ENCODE results near the gene SDHAF4. TPM values are rescaled to one million over a fixed set of nuclear protein-coding genes. Genes with fewer than 3 reads are reported as not detected.
"Not testable (repeated sequence)": the region's sequence is repeated elsewhere in the genome, so short reads cannot be mapped to it uniquely, and the experiment has no call there.

The SDHAF4 gene
- total RNA-seq, result 7.8 and 8.4 TPM in 2 replicates

DNA sequence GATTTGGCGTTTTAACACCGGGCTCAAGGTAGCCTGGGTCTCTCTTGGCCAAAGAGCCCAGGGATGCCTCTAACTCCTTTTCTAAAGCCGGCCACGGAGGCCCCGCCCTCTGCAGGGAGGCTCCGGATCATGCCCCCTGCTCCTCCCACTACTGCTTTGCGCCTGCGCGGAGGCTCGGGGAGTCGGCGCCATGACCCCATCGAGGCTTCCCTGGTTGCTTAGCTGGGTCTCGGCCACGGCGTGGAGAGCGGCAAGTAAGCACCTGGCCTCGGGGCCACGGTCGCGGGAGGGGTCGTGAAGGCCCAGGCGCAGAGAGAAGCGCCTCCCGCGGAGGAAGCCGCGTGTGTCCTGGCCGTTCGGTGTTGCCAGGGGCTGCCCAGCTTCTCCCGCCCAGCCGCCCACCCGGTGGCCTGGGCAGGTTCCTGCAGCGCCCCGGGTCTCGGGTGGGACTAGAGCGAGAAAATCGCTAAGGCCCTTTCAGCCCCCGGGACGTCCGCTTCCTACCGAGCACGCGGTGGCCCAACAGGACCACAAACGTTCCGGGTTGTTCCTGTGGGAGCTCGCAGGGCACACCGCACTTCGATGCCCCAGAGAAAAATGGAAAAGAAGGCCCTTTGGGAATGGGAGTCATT, at the start of gene SDHAF4:
Gene SDHAF4 (plus strand): TSS at position 180 of the 632 bp plus-strand sequence. CDS start 11 bp downstream, at position 191.
- intact Hi-C loops (cut with micrococcal nuclease), result loop anchor here (1.0 to 5.0 kb wide), 5 partner anchors 32 to 154 kb away; partner anchors contain the start of genes FAM135A and SMAP1

DNA sequence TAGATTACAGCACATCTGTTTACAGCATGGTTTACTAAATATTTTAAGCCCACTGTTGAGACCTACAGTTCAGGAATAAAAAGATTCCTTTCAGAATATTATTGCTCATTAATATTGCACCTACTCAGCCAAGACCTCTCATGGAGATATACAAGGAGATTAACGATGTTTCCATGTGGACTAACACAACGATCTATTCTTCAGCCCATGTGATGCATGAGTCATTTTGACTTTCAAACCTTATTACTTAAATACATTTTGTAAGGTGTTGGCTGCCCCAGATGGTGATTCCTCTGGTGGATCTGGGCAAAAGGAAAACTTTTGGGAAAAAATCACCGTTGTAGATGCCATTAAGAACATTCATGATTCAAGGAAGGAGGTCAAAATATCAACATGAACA, 48.0 kb upstream of the SDHAF4 start:
- intact Hi-C loops (cut with micrococcal nuclease), result no loop called here

GRCh38 chr6:70520575-70520974, 46.2 kb upstream of the SDHAF4 start:
- intact Hi-C loops (cut with micrococcal nuclease), result loop anchor here (1.0 to 5.0 kb wide), 4 partner anchors 166 to 492 kb away; partner anchors contain the start of gene B3GAT2

DNA sequence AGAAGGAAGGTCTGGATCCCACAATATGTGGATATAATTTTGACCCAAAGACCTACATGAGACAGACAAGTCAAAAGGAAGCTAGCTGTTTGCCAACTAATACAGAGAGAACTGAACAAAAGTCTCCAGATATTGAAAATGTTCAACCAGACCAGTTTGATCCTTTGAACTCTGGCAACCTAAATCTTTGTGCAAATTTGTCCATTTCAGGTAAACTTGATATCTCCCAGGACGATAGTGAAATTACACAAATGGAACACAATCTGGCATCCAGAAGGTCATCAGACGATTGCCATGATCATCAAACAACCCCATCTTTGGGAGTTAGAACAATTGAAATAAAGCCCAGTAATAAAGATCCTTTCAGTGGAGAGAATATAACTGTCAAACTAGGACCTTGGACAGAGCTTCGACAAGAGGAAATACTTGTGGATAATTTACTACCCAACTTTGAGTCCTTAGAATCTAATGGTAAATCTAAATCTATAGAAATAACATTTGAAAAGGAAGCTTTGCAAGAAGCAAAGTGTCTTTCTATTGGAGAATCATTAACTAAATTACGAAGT, 41.9 kb upstream of the SDHAF4 start:
- intact Hi-C loops (cut with micrococcal nuclease), result loop anchor here (5.0 kb wide), 1 partner anchor 487 kb away; no protein-coding TSS in a partner anchor

GRCh38 chr6:70527071-70527737, 39.5 kb upstream of the SDHAF4 start:
- intact Hi-C loops (cut with micrococcal nuclease), result no loop called here

DNA sequence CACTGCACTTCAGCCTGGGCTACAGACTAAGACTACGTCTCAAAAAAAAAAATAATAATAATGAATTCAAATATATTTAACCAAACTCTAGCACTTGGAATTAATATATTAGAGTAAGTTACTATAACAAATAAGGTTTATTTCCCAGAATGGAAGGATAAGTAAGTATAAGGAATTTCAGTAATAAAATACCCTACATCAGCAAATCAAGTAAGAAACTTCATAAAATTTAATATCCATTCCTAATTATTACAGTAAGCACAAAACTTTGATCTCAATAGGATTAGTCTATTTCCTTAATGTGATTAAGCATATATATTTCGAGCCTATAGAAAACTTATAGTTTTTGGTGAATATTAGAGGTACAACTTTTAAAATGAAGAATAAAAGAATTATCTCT, 36.7 kb upstream of the SDHAF4 start:
- intact Hi-C loops (cut with micrococcal nuclease), result no loop called here

DNA sequence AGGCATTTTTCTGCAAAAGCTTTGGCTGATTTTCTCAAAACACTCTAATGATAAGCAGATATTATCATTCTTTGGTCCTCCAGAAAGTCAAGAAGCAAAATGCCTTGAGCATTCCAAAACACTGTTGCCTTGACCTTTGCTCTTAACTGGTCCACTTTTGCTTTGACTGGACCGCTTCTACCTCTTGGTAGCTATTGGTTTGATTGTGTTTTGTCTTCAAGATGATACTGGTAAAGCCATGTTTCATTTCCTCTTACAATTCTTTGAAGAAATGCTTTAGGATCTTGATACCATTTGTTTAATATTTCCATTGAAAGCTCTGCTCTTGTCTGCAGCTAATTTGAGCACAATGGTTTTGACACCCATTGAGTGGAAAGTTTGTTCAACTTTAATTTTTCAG, 35.6 kb upstream of the SDHAF4 start:
- intact Hi-C loops (cut with micrococcal nuclease), result no loop called here

- intact Hi-C loops (cut with micrococcal nuclease), result no loop called here
Observed at GRCh38 chr6:70537266-70537665, 29.5 kb upstream of the SDHAF4 start.

GRCh38 chr6:70538376-70538775, 28.4 kb upstream of the SDHAF4 start:
- intact Hi-C loops (cut with micrococcal nuclease), result no loop called here

DNA sequence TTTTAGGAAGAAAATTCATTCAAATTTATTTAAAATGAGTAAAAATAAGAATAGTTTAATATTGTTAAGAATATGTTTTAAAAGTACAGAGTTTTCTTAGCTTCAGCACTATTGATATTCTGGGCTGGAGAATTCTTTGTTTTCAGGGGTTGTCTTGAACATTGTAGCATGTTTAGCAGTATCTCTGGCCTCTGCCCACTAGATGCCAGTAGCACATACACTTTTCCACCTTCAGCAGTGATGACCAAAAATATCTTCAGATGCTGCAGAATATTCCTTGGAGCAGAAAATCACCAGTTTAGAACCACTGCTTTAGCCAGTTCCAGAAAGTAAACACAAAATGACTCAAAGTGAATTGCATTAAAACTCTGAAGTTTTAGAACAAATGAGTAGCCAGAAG, 19.4 kb upstream of the SDHAF4 start:
- intact Hi-C loops (cut with micrococcal nuclease), result loop anchor here (1.0 kb wide), 2 partner anchors 139 to 337 kb away; no protein-coding TSS in a partner anchor

GRCh38 chr6:70547905-70548304, 18.8 kb upstream of the SDHAF4 start:
- intact Hi-C loops (cut with micrococcal nuclease), result loop anchor here (1.0 kb wide), 2 partner anchors 138 to 336 kb away; no protein-coding TSS in a partner anchor

GRCh38 chr6:70549327-70549726, 17.4 kb upstream of the SDHAF4 start:
- intact Hi-C loops (cut with micrococcal nuclease), result no loop called here

DNA sequence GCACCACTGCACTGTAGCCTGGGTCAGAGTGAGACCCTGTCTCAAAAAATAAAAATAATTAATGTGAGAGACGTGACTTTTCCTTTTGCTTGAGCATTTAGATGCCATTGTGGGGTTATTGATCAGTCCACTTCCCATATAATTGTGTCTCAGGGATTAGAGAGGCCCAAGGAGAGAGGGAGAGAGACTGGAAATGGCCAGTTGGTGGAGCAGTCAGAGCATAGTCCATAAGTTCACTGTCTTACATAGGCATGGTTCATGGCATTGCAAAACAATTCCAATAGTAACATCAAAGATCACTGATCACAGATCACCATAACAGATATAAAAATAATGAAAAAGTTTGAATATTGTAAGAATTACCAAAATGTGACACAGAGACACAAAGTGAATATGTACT, 15.2 kb upstream of the SDHAF4 start:
- intact Hi-C loops (cut with micrococcal nuclease), result no loop called here

GRCh38 chr6:70552286-70552940, 14.3 kb upstream of the SDHAF4 start:
- intact Hi-C loops (cut with micrococcal nuclease), result not testable (repeated sequence)

- intact Hi-C loops (cut with micrococcal nuclease), result no loop called here
Observed at GRCh38 chr6:70552974-70553373, 13.8 kb upstream of the SDHAF4 start.

DNA sequence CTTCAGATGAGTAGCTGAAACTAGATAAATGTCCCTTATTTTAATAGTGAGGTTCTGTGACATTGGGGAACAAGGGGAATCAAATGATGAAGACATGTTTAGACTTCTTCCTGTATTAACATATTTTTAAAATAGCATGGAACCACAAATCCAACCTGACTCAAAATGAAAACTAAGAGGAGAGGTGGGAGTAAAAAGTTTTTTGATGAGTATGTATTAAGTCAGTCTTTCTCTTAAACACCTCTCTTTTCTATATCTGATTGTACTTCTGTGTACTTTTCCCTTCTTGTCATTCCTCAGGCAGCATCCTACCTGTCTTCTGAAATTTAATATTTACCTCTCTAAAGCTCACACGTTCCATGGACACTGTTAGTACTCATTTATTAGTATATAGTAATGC, 8.7 kb upstream of the SDHAF4 start:
- intact Hi-C loops (cut with micrococcal nuclease), result no loop called here

DNA sequence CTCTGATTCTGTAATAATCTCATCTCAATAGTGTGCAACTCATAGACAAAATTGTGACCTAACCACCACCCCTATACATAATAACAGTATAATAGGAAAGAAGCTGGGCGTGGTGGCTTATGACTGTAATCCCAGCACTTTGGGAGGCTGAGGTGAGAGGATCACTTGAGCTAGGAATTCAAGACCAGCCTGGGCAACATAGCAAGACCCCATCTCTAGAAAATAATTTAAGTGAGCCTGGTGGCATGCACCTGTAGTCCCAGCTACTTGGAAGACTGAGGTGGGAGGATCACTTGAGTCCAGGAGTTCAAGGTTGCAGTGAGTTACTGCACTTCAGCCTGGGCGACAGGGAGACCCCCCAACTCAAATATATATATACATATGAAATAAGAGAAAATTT, 4.3 kb upstream of the SDHAF4 start:
- intact Hi-C loops (cut with micrococcal nuclease), result not testable (repeated sequence)

- intact Hi-C loops (cut with micrococcal nuclease), result no loop called here
Observed at GRCh38 chr6:70563530-70563929, 3.2 kb upstream of the SDHAF4 start.

GRCh38 chr6:70574643-70575042, 7.9 kb downstream of the SDHAF4 start:
- intact Hi-C loops (cut with micrococcal nuclease), result no loop called here

DNA sequence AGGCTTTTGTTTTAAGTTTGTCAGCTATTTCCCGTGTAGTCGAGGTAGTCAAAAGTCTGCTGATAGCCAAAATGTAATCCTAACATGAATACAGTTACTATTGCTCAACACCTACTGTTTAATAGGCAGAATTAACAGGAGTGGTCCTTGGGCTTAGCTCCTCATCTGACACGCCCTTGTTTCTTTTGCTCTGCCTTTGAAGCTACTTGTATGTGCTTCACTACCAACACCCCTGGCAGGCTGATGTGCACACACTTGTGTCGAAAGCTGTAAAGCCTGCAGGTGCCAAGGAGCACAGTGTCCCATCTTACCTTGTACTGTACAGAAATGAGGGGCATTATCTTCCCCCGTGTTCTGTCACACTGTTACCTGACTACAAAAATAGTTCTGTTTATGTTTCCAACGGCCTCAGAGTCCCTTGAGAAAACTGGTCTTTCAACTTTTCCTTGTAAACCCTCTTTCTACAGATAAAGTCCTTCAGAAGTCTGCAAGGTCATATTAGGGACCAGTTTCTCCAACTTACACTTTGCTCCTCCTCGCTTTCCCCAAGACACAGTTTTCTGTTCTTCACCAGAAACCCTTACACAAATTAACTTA, 9.3 kb downstream of the SDHAF4 start:
- intact Hi-C loops (cut with micrococcal nuclease), result no loop called here

GRCh38 chr6:70586114-70586513, 19.4 kb downstream of the SDHAF4 start:
- intact Hi-C loops (cut with micrococcal nuclease), result loop anchor here (1.0 kb wide), 1 partner anchor 65 kb away; no protein-coding TSS in a partner anchor
